GM19025 (cell line): ENCODE measurements around the gene OTOGL.

Source experiments
- ATAC-seq: cut with Tn5 transposase; IDR thresholded peaks from one replicate; pipeline ENCODE4 v1.9.1; 2021; ENCODE audit warnings: mild to moderate bottlenecking, low read depth, moderate library complexity; ENCODE audit not compliant: unreplicated experiment

Gene OTOGL

GRCh38 chr12:80320121-80320678 is 220.9 kb downstream of the OTOGL start:
- no peak for ATAC-seq

DNA sequence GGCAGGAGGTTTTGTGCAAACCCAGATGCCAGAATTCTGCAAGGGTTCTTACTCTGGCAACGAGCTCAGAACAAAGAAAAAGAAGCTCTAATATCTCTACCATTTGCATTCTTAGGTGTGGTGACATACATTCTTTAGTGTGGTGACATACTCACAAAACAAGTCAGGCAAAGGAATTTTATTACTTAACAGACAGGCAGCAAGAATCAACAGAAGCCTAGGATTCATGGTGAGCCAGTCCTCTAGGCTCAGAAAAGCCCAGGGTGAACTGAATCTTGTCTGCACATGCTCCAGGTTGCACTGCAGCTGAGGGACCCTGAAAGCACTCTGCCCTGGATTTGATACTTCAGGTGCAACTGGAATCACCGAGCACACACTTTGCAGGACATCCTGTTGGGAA is 222.3 kb downstream of the OTOGL start:
- no peak for ATAC-seq

DNA sequence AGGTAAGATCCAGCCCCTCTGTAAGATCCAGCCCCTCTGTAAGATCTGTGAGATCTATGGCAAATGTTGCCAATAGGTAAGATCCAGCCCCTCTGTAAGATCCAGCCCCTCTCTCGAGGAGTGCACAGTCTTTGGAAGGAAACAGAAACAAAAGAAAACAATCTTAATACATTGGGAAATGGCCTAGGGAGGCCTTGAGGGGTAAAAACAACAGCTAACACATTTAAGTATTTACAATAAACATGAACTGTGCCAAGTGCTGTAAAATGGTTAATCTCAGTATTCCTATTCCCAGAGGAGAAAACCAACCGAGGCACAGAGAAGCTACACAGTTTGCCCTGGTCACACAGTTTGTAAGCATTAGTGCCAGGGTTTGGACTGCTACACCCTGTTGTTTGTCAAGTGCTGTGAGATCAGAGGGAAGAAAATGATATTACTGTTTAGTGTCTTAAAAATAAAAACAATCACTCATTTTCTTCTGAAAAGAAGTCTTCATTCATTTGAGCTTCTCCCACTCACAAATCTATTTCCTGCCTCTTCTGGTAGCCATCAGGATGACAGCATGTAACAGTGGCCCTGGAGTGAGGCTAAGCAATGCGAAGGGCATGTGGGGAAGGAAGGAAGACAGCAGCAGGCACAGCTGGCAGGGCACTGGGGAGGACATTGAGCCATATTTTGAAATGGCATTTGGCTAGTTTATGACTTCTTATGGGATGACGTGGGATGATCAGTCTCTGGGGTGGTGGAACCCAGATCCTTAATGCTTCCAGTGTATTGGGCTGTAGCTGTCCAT is 226.0 kb downstream of the OTOGL start:
- no peak for ATAC-seq

- ATAC-seq: no peak
These were observed 233.5 kb downstream of the OTOGL start for GRCh38 chr12:80332827-80333226.

- ATAC-seq: no peak
These were observed 253.1 kb downstream of the OTOGL start for GRCh38 chr12:80352474-80352873.

- ATAC-seq: no peak
These were observed 253.9 kb downstream of the OTOGL start for GRCh38 chr12:80353254-80353653.

- no peak for ATAC-seq
These were observed 256.8 kb downstream of the OTOGL start for GRCh38 chr12:80356097-80356496.

- no peak for ATAC-seq
These were observed 260.4 kb downstream of the OTOGL start for GRCh38 chr12:80359703-80360102.

DNA sequence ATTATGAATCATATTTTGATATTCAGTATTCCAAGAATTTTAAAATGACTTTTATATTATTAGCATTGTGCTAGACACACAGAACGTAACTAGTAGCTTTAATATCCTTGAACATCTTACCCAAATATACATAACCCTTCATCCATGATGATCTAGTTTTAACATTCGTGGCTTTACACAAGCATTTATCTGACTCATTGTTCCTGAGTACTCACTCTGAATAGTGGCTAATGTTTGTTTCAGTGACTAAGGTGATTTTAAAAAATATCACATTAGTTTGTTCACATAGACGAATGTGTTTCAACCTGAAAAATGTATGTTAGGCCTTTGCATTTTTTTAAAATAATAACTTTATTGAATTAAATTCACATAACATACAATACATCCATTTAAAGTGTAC is 264.7 kb downstream of the OTOGL start:
- ATAC-seq: no peak

- ATAC-seq: no peak
These were observed 274.3 kb downstream of the OTOGL start for GRCh38 chr12:80373666-80374065.

DNA sequence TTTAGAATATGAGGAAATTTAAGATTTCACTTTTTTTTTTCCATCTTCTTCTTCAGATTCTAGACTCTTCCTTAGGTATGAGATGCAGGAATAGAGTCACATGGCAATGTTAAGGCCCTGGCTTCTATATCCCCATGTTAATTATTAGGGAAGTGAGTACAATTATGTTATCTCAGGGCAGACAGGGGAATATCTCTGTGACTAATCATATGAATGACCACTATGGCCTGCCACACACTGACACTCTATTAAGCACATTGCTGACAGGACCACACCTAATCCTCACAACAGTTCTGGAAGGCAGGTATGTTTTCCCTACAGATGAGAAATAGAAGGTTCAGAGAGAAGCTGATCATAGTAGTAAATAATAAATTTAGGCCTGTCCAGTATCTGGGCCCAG is 275.3 kb downstream of the OTOGL start:
- ATAC-seq: no peak

GRCh38 chr12:80377140-80377794 is 277.9 kb downstream of the OTOGL start:
- no peak for ATAC-seq

DNA sequence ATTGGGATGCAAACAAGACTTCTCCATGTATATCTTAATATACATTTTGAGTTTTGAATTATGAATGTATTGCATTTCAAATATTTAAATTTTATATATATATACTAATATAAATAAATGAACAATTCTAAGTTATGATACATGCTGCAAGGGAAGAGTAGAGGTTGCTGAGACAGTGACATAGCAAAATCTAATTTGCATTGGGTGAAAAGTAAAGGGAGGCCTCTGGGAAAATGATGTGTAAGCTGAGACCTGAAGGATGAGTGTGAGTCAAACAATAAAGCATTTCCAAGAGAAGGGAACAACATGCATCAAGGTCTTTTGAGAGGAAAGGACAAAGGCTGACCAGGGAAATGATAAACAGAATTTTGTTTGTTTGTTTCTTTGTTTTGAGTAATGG is 281.8 kb downstream of the OTOGL start:
- ATAC-seq: no peak

DNA sequence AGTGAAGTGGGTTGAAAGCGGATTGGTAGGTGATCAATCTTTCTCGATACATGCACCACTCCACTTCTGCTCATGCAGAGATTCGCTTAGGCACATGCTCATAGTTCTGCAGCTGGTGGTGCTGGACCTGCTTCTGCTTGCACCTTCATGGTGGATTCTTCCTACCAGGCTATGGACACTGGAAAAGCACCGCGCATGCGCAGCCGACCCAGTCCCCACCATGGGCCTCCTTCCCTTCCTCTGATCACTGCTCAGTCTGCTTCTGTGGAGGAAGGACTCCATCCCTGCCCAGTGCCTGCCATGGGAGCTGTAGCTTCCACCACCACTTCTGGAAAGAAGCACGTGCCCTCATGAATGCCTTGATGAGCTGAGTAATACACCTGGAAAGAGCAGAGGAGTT is 282.9 kb downstream of the OTOGL start:
- no peak for ATAC-seq

- ATAC-seq: no peak
These were observed 301.2 kb downstream of the OTOGL start for GRCh38 chr12:80400571-80400991.

DNA sequence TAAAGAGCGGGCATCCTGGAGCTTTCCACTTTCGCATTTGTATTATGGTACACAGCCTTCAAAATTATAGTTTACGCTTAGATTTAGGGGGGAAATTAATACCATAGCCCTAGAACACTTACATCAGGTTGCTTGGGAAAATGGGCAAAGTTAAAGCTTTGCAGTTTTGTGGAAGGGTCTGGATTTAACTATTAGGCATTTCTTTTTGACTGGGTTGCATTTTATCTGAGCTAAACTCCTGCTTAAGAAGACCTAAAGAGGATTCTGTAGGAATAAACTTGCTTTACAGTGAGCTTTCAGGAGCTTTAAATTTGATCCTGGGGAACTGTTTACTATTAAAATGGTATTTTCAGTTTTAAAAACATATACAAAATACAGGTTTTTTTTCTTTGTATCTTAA is 301.9 kb downstream of the OTOGL start:
- ATAC-seq: no peak

GRCh38 chr12:80404629-80405028 is 305.3 kb downstream of the OTOGL start:
- no peak for ATAC-seq

GRCh38 chr12:80406253-80406652 is 306.9 kb downstream of the OTOGL start:
- no peak for ATAC-seq

GRCh38 chr12:80411787-80412186 is 312.4 kb downstream of the OTOGL start:
- ATAC-seq: no peak

- ATAC-seq: no peak
These were observed 313.1 kb downstream of the OTOGL start for GRCh38 chr12:80412343-80412953.

- no peak for ATAC-seq
These were observed 314.1 kb downstream of the OTOGL start for GRCh38 chr12:80413462-80413861.
